NOMO-1 treated with DMSO at 0.1 percent for 48 hours (cell line): Measurements from ENCODE around the gene GJD2.

Experiments used
- DNase-seq: peaks from one replicate; lab custom pipeline; 2025; ENCODE audit not compliant: unreplicated experiment; lab: John Stamatoyannopoulos, UW

GJD2 gene

GRCh38 chr15:34754674-34755418, at the start of gene GJD2:
TSS of gene GJD2 (minus strand) at chr15:34754998. CDS start at chr15:34754488, 510 bp downstream.
- no peak for DNase-seq

GRCh38 chr15:34804113-34804512, 49.3 kb upstream of the GJD2 start:
- no peak for DNase-seq

DNA sequence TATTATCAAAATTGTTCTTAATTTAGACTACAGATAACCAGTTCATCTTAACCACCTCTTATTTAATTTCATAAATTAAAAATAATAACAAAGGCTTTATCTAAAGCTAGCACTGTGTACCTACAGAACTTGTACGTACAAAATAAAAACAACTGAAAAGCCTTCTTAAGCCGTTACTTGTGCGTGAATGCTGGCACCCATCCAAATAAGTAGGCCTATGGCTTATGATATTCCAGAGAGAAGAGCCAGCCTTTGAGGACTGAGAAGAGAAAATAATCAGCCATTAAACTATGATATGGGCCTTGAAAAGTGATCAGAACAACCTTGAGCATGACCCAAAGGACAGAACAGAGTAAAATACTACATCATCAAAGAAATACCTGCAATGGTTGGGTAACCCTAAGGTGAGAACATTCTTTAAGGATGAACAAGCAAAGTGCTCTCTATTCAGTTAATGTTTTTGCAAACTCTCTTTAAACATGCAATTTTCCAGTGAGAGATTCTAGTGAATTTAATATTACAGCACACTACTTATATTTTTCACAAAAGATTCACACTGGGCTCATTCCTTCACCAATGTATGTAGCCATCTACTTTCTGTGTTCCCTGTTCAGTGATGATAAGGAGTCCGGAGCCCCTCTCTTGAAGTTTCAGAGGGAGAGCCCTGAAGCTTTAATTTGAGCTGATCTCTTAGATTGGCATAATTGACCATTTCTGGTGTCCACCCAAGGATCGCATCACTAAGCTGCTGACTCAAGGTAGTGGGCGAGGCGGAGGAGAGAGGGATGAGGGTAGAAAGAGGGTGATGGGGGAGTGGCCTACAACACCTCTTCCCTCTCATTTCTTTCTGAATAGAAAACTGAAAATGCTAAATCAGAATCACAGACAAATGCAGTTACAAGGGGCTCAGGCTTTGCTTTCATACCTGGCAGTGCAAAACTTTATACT, 48.3 kb upstream of the GJD2 start:
- no peak for DNase-seq

DNA sequence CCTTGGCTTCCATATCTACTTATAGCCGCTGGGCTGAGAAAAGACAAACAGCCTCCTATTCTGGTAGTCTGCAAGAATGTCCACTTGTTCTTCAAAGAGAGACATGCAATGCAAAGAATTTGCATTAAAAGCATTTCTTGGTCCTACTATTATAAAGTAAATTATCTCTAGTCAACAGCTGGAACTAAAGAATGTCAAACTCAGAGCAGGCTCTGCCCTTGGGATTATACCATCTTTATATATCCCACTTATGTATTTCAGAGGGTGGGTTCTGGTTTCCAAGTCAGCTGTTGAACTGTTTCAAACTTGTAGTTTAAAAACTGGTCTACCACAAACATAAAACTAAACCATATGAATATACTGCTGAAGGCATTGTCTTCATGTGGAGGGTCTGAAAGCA, 47.6 kb upstream of the GJD2 start:
- DNase-seq, result no peak

- DNase-seq, result no peak
Observed at GRCh38 chr15:34799149-34800101, 44.6 kb upstream of the GJD2 start.

- no peak for DNase-seq
Observed at GRCh38 chr15:34796847-34797435, 42.1 kb upstream of the GJD2 start.

GRCh38 chr15:34795267-34796081, 40.7 kb upstream of the GJD2 start, which contains the start of gene ACTC1:
TSS of gene ACTC1 (minus strand) at chr15:34795549. CDS start at chr15:34794808, 741 bp downstream.
- no peak for DNase-seq

GRCh38 chr15:34794590-34795206, 39.9 kb upstream of the GJD2 start:
- no peak for DNase-seq

DNA sequence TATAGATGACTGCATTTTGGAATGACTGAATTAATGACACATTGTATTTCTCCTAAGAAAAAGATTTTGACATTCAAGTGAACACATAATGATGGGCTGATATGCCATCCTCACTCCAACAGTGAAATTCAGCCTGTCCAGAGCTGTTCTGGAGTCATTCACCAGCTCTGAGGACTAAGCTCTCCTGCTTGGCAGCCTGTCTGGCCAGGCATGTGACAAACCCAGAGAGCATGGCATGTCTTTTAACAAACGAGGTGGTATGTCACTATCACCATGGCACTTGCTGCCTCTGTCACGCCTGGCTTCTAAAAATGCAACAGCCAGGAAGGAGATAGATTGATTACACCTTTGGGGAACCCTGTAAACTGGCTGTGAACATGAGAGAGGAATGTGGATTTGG, 39.1 kb upstream of the GJD2 start:
- DNase-seq, result no peak

DNA sequence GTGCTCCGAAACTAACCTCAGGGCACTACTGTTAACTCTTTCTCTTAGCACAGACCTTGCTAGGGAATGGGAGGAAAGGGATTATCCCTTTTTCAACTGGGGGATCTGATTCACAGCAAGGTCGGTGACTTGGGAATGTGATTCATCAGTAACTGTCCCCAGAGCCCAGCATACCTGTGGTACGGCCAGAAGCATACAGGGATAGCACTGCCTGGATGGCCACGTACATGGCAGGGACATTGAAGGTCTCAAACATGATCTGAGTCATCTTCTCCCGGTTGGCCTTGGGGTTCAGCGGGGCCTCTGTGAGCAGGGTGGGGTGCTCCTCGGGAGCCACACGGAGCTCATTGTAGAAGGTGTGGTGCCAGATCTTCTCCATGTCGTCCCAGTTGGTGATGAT, 38.3 kb upstream of the GJD2 start:
- DNase-seq, result no peak

DNA sequence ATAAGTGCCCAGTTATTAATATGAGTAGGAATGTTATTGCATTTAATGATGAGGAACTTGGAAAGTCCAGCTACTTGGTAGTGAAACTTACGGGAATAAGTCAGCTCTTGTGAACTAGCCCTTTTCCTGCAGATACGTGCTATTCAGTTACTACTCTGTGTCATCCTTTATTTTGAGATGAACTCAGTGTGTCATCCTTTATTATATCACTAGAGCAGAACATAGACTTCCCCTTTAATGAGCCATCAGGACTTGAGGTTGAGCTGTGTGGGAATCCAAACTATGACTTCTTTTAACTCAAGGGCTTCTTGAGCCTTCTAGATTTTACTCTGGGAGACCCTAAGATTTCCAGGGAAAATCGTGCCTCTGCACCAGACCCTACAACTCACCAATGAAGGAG, 36.9 kb upstream of the GJD2 start:
- DNase-seq, result no peak

DNA sequence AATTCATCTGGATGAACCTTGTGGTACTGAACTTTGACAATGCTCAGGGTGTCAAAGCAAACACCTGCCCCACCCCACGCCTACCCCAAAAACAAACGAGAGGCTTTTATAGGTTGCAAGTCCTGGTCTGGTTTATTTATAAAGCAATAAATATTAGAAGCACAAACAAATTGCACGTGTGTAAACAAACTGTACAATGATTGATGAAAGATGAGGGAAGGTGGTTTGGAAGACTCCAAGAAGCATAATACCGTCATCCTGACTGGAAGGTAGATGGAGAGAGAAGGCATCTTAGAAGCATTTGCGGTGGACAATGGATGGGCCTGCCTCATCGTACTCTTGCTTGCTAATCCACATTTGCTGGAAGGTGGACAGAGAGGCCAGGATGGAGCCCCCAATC, 35.3 kb upstream of the GJD2 start:
- no peak for DNase-seq

- DNase-seq, result no peak
Observed at GRCh38 chr15:34789326-34789725, 34.5 kb upstream of the GJD2 start.

GRCh38 chr15:34786206-34786605, 31.4 kb upstream of the GJD2 start:
- DNase-seq, result no peak

- DNase-seq, result no peak
Observed at GRCh38 chr15:34783991-34784390, 29.2 kb upstream of the GJD2 start.

- no peak for DNase-seq
Observed at GRCh38 chr15:34783431-34783830, 28.6 kb upstream of the GJD2 start.

- DNase-seq, result no peak
Observed at GRCh38 chr15:34782901-34783300, 28.1 kb upstream of the GJD2 start.

DNA sequence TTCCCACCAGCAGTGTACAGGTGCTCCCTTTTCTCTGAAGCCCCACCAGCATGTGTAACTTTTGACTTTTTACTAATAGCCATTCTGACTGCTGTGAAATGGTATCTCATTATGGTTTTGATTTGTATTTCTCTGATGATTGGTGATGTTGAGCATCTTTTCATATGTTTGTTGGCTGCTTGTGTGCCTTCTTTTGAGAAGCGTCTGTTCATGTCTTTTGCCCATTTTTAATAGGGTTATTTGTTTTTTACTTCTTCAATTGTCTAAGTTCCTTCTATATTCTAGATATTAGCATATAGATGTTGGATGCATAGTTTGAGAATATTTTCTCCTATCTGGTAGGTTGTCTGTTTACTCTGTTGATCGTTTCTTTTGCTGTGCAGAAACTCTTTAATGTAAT, 25.9 kb upstream of the GJD2 start:
- no peak for DNase-seq

GRCh38 chr15:34776606-34777105, 21.9 kb upstream of the GJD2 start:
- no peak for DNase-seq
